ENCODE data around the gene SRGAP1.

DNA sequence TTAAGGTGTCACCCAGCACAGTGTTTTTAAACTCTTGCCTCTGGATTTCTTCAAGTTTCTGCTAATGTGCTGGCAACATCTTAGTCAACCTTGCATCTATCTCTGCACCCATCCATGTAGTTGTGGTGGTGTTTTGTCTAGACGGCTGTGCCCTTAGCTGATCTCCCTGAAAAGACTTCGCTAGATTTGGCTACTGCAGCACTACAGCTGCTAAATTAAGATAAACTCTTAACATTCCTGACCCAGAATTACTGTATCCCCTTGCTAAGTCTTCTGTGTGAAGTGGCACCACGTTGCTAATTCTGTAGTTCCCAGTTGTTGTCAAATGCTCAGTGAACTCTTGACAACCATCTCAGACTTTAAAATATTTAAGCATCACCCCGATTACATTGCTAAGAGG lies 66.8 kb downstream of the SRGAP1 start:
- TF ChIP-seq POLR2AphosphoS5 (IDR thresholded peaks at IDR 0.05; ENCODE audit: low read depth, low read length): no peak
- no peak for TF ChIP-seq BRCA1 (IDR thresholded peaks at IDR 0.05; ENCODE audit: low read depth, low read length)
- TF ChIP-seq RFX5 (IDR thresholded peaks at IDR 0.05; ENCODE audit: borderline replicate concordance, low read depth, low read length): no peak
- TF ChIP-seq RAD21 (IDR thresholded peaks at IDR 0.05 in 1 of 2, conservative IDR thresholded peaks at IDR 0.05 in 1 of 2; ENCODE audit: low read depth in 2 of 2, low read length in 2 of 2): no peak
- no peak for TF ChIP-seq SIN3A (conservative IDR thresholded peaks at IDR 0.05 in 1 of 2, IDR thresholded peaks at IDR 0.05 in 1 of 2; ENCODE audit: low read depth in 1 of 2, low read length in 2 of 2)
